Epithelial cell of esophagus (primary cell): ENCODE results near the gene DNAH9.

Source experiments
- DNase-seq: peaks from one replicate; pipeline ENCODE4 v3.0.0; 2010; ENCODE audit warnings: low read depth
- H3K4me3 ChIP-seq: 2 replicates; pipeline ENCODE4 v1.5.1; 2011; ENCODE audit warnings: mild to moderate bottlenecking, low read length, control low read depth
- CTCF ChIP-seq: IDR thresholded peaks from 2 replicates; pipeline ENCODE4 v1.5.1; 2011; ENCODE audit warnings: low read depth, mild to moderate bottlenecking, low read length, control low read depth, inconsistent platforms; ENCODE audit not compliant: insufficient read depth; ENCODE audit errors: missing control alignments

DNAH9 gene

GRCh38 chr17:11738151-11738550, 139.9 kb downstream of the DNAH9 start:
- TF ChIP-seq CTCF: no peak
- H3K4me3 ChIP-seq: no peak overlapping the region
- no peak for DNase-seq

- TF ChIP-seq CTCF: no peak
Observed at GRCh38 chr17:11739351-11739750, 141.1 kb downstream of the DNAH9 start.

GRCh38 chr17:11739848-11740247, 141.6 kb downstream of the DNAH9 start:
- no peak overlapping the region for H3K4me3 ChIP-seq
- no peak for TF ChIP-seq CTCF
- DNase-seq: no peak

More at GRCh38 chr17:11739351-11739750, 141.1 kb downstream of the DNAH9 start:
- no peak overlapping the region for H3K4me3 ChIP-seq
- no peak for DNase-seq

- DNase-seq: no peak
- no peak for TF ChIP-seq CTCF
- no peak overlapping the region for H3K4me3 ChIP-seq
Observed at GRCh38 chr17:11742886-11743285, 144.6 kb downstream of the DNAH9 start.

- no peak for TF ChIP-seq CTCF
- DNase-seq: no peak
- H3K4me3 ChIP-seq: no peak overlapping the region
Observed at GRCh38 chr17:11744696-11745095, 146.4 kb downstream of the DNAH9 start.

GRCh38 chr17:11747441-11747840, 149.2 kb downstream of the DNAH9 start:
- no peak for TF ChIP-seq CTCF
- no peak for DNase-seq
- H3K4me3 ChIP-seq: no peak overlapping the region

GRCh38 chr17:11757815-11758214, 159.5 kb downstream of the DNAH9 start:
- no peak for TF ChIP-seq CTCF
- no peak for DNase-seq
- H3K4me3 ChIP-seq: no peak overlapping the region
